ENCODE results near the gene ELP5.
A peak's percentile ranks its signal among the peaks of the same experiment; 100 is the strongest.

GRCh38 chr17:7213895-7214299, 38.1 kb upstream of the ELP5 start:
- TF ChIP-seq CTCF (IDR thresholded peaks at IDR 0.05): peak in 1 of 6 experiments; percentile 27
- TF ChIP-seq POLR2A (IDR thresholded peaks at IDR 0.05): no peak

All from esophagus squamous epithelium (tissue), 4 donors.